ENCODE results near the gene CRYBG1. TPM values are rescaled to one million over a fixed set of nuclear protein-coding genes. Genes with fewer than 3 reads are reported as not detected.

Gene CRYBG1
- total and polyA plus RNA-seq, 8 donors = 2.3 to 9.2 (median 4.3) TPM

DNA sequence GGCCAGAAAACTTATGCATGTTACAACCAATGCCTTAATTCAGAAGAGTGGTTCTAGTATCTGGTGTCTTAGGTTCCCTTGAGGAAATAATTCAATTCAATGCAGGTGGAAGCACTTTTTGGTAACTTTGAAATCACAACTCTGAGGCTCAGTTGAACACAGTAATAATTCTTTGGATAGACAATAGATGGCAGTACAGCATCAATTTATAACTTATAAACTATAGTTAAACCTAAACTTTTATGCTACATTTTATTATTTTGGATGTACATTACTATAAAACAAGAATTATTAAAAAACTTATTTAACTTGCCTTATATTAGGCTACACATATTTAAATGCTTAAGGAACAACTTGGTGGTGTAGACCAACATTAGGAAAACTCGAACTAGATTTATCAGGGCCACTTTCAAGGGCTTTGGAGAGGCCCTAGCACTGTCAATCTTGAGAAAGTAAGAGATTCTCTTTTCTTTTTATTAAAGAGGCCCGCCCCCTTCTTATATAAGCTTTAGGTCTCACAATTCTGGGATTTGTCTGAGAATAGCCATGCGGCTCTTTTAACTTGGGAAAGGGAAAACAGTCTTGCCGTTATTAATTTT is 85.9 kb downstream of the CRYBG1 start:
- Histone ChIP-seq H3K9me3 (no peaks in the 10 kb centered on the region), H3K4me1 (peaks cover 0 to 7% (median 0%) of the 10 kb centered on the region in 3 donors), H3K27ac (no peak overlapping the region), H3K36me3 (no peaks in the 10 kb centered on the region), H3K27me3 (no peaks in the 10 kb centered on the region), H3K4me3 (no peak overlapping the region)
- ATAC-seq (peak in 3 of 4 donors; percentile 72 to 85 (median 73)), FAIRE-seq (peak; percentile 87), DNase-seq (no peak)
- 19 to 25% methylated on average over 4 of the region's 4 CpGs for WGBS, 2 donors
- TF ChIP-seq, protein P1, sequence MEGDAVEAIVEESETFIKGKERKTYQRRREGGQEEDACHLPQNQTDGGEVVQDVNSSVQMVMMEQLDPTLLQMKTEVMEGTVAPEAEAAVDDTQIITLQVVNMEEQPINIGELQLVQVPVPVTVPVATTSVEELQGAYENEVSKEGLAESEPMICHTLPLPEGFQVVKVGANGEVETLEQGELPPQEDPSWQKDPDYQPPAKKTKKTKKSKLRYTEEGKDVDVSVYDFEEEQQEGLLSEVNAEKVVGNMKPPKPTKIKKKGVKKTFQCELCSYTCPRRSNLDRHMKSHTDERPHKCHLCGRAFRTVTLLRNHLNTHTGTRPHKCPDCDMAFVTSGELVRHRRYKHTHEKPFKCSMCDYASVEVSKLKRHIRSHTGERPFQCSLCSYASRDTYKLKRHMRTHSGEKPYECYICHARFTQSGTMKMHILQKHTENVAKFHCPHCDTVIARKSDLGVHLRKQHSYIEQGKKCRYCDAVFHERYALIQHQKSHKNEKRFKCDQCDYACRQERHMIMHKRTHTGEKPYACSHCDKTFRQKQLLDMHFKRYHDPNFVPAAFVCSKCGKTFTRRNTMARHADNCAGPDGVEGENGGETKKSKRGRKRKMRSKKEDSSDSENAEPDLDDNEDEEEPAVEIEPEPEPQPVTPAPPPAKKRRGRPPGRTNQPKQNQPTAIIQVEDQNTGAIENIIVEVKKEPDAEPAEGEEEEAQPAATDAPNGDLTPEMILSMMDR (IDR thresholded peaks at IDR 0.05) = peak in 3 of 4 donors; percentile 25 to 29 (median 26)
- intact Hi-C loops (cut with DNase I) = loop anchor here in 2 of 3 donors (5.0 to 10.0 kb wide), 4 partner anchors 118 to 551 kb away; no protein-coding TSS in a partner anchor

DNA sequence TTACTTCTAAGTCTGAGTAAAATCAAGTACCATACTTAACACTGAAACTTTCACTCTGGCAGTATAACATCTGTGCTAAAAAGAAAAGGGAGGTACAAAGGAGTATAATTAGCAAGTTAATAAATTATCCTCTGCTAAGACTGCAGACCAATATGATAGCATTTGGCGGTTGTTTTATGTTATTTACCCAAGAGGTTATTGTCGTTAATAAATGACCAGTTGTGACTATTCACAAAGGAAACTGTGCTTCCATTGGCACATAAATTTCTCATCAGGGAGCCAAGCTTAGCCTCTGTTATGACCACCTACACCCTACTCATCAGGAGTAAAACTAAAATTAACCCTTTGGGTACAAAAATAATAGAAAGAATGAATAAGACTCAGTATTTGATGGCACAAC is 86.5 kb downstream of the CRYBG1 start:
- peak; percentile 6 to 61 (median 47) for ATAC-seq
- WGBS, 2 donors = 3 to 5% methylated on average over 2 of the region's 2 CpGs
- intact Hi-C loops (cut with DNase I) = loop anchor here in 2 of 3 donors (5.0 to 10.0 kb wide), 4 partner anchors 118 to 550 kb away; no protein-coding TSS in a partner anchor
- TF ChIP-seq, protein P1 (IDR thresholded peaks at IDR 0.05) = no peak
- no peak for DNase-seq
- H3K4me1 ChIP-seq = peaks cover 0 to 7% (median 0%) of the 10 kb centered on the region in 3 donors
- no peak for FAIRE-seq
- no peak overlapping the region for H3K4me3 ChIP-seq
- no peaks in the 10 kb centered on the region for H3K36me3 ChIP-seq
- H3K9me3 ChIP-seq = no peaks in the 10 kb centered on the region
- H3K27ac ChIP-seq = no peak overlapping the region
- H3K27me3 ChIP-seq = no peaks in the 10 kb centered on the region

DNA sequence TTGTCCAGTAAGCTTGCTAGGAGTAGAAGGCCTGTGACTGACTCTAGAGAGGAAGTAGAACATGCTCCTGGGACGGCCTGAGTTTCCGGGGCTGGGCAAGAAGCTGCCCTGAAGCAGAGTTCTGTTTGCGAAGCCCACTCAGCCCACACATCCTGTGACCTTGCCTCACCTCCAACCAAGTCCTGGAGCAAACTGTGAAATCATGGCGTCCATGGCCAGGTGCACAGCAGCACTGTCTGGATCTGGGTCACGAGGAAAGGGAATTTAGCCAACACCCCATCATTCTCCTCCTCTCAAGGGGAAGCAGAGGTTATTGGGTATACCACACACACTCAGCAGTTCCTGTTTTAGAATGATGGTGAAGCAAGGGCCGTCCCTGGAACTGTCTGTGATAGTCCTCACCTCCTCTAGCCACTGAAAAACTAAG is 87.5 kb downstream of the CRYBG1 start:
- Histone ChIP-seq H3K27ac (no peak overlapping the region), H3K4me3 (no peak overlapping the region), H3K36me3 (no peaks in the 10 kb centered on the region), H3K27me3 (no peaks in the 10 kb centered on the region), H3K9me3 (no peaks in the 10 kb centered on the region), H3K4me1 (peaks cover 0 to 7% (median 0%) of the 10 kb centered on the region in 3 donors)
- ATAC-seq = peak in 2 of 4 donors; percentile 27 to 59
- 76 to 82% methylated on average over 6 of the region's 6 CpGs for WGBS, 2 donors
- DNase-seq = peak in 1 of 6 donors; percentile 17
- intact Hi-C loops (cut with DNase I) = loop anchor here in 2 of 3 donors (5.0 to 10.0 kb wide), 4 partner anchors 117 to 549 kb away; no protein-coding TSS in a partner anchor
- TF ChIP-seq, protein P1 (IDR thresholded peaks at IDR 0.05) = no peak
- no peak for FAIRE-seq

DNA sequence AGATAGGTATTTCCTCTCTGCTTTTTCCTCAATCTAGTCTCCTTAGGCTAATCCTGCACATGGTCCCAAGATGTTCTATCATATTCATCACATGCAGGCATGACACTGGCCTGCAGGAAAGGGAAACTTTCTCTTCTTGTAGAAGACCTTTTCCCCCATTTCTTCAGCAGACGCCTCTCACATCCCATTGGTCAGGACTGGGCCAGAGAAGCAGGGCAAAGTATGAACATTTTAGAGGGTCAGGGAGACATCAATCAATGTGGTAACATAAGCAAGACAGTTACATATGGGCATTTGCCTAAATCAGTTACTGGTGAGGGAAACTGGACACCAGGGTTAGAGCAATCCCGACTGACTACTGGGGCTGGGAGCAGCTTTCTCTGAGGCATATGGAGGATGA is 90.1 kb downstream of the CRYBG1 start:
- H3K27ac ChIP-seq = no peak overlapping the region
- DNase-seq = no peak
- no peak for FAIRE-seq
- peaks cover 0 to 7% (median 0%) of the 10 kb centered on the region in 3 donors for H3K4me1 ChIP-seq
- H3K36me3 ChIP-seq = no peaks in the 10 kb centered on the region
- H3K27me3 ChIP-seq = no peaks in the 10 kb centered on the region
- no peak overlapping the region for H3K4me3 ChIP-seq
- WGBS, 2 donors = 45 to 68% methylated on average over 2 of the region's 2 CpGs
- TF ChIP-seq, protein P1 (IDR thresholded peaks at IDR 0.05) = no peak
- no peaks in the 10 kb centered on the region for H3K9me3 ChIP-seq
- ATAC-seq = no peak
- intact Hi-C loops (cut with DNase I) = no loop called here

DNA sequence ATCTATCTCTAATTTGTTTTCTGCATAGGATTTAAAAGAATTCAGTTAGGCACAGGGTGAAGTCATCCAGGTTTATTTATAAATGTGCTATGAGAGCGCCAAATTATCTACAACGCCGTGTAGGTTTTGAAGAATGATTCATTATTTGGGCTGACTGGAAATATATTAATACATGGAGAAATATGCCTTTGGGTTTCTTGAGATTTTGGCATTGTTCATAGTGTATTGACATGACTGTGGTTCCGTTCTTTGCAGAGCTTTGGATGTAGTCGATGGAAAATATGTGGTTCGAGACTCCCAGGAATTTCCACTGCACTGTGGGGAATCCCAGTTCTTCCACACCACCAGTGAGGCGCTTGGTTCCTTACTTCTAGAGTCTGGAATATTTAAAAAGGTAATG is 90.9 kb downstream of the CRYBG1 start:
- Histone ChIP-seq H3K4me3 (no peak overlapping the region), H3K27me3 (no peaks in the 10 kb centered on the region), H3K36me3 (no peaks in the 10 kb centered on the region), H3K4me1 (peaks cover 0 to 7% (median 0%) of the 10 kb centered on the region in 3 donors), H3K9me3 (no peaks in the 10 kb centered on the region), H3K27ac (no peak overlapping the region)
- WGBS, 2 donors = 62 to 68% methylated on average over 7 of the region's 7 CpGs
- ATAC-seq (no peak), FAIRE-seq (no peak), DNase-seq (no peak)
- TF ChIP-seq, protein P1 (IDR thresholded peaks at IDR 0.05) = no peak
- intact Hi-C loops (cut with DNase I) = no loop called here

Measured in pancreas (tissue), 10 donors.